GM10248 (cell line): ENCODE data around the gene EXD3.
"Not testable (repeated sequence)": the region's sequence is repeated elsewhere in the genome, so short reads cannot be mapped to it uniquely, and the experiment has no call there.

Experiments used
- CTCF ChIA-PET: fragments of 300-600 bp; sonication (Branson Sonifier 250); formaldehyde crosslinking; extraction: SDS; loops from one replicate; lab custom pipeline; 2021; ENCODE audit warnings: antibody characterized with exemption; lab: Yijun Ruan, JAX
- POLR2A ChIA-PET: fragments of 350-650 bp; sonication (Branson Sonifier 250); formaldehyde crosslinking; extraction: SDS; loops from one replicate; lab custom pipeline; 2020; ENCODE audit warnings: antibody characterized with exemption; lab: Yijun Ruan, JAX
- DNase-seq: peaks from one replicate; pipeline ENCODE4 v3.0.0; 2012; ENCODE audit errors: extremely low spot score
- TF ChIP-seq, protein P1 (sequence below): IDR thresholded peaks from 2 replicates; pipeline ENCODE4 v1.5.1; 2012; ENCODE audit warnings: mild to moderate bottlenecking, low read depth; ENCODE audit errors: extremely low read depth, missing control alignments, control extremely low read depth

EXD3 gene

DNA sequence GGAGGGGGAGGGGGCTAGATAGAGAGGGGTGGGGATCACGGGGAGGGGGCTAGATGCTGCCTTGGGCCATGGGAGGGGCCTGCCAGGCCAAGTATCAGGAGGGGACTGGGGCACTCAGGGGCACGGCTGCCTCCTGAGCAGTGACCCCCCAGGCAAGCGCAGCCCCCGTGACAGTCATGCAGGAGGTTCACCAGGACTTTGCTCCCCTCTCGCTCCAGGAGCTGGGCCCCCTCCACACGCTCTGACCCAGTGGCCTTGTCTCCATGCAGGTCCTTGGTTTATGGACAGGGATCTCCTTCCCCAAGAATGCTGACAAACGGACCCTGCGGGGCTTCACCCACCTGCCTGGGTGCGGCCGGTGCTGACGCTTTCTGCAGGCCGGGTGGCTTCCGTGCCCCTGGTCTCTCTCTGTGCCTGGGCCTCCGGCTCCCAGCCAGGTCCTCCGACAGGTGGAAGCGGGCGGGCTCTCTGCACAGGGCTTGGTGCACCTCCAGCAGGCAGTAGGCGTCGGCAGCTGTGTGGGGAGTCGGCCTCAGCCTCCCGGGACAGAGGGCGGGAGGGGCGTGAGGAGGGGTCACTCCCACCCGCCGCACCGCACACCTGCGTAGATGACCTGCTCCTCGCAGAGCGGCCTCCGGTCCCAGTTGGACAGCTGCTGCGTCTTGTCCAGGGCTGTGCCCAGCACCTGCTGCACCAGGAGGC lies 74.0 kb downstream of the EXD3 start:
- ChIA-PET POLR2A (no interaction called here), CTCF (no interaction called here)
- no peak for DNase-seq
- TF ChIP-seq, protein P1, sequence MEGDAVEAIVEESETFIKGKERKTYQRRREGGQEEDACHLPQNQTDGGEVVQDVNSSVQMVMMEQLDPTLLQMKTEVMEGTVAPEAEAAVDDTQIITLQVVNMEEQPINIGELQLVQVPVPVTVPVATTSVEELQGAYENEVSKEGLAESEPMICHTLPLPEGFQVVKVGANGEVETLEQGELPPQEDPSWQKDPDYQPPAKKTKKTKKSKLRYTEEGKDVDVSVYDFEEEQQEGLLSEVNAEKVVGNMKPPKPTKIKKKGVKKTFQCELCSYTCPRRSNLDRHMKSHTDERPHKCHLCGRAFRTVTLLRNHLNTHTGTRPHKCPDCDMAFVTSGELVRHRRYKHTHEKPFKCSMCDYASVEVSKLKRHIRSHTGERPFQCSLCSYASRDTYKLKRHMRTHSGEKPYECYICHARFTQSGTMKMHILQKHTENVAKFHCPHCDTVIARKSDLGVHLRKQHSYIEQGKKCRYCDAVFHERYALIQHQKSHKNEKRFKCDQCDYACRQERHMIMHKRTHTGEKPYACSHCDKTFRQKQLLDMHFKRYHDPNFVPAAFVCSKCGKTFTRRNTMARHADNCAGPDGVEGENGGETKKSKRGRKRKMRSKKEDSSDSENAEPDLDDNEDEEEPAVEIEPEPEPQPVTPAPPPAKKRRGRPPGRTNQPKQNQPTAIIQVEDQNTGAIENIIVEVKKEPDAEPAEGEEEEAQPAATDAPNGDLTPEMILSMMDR, result no peak

DNA sequence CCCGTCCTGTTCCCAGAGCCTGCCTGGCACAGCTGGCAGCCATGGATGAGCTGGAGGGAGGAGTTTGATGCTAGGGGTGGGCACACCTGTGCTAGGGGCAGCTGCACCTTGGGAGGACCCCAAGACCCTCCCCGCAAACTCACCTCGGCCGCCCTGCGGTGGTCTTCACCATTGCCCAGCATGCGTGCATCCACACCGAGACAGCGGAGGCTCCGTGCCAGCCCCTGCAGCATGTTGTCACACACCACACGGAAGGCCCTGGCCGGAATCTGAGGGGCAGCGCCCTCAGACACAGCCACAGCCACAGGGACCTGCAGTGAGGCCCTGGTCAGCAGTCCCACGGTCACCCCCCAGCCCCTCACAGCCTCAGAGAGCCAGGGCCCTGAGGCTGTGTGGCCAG lies 75.0 kb downstream of the EXD3 start:
- CTCF ChIA-PET, result no interaction called here
- TF ChIP-seq, protein P1, result no peak

DNA sequence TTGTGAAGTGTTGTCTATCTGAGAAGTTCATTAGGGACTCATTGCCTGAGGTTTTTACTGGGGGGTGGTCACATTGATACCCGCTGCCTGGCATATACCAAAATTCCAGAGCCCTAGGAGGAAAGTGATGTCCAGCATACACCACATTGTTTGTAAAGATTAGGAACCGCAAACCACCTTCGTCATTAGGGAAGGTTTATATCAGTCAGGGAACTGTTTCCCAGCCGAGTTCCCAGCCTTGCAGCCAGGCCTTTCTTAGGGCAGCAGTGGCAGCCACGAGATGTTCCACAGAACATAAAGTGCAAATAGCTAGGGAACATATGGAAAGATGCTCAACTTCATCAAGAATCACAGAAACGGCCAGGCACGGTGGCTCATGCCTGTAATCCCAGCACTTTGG lies 80.5 kb downstream of the EXD3 start:
- TF ChIP-seq, protein P1, result no peak
- no peak for DNase-seq
- CTCF ChIA-PET, result no interaction called here
- POLR2A ChIA-PET, result no interaction called here

More for the DNA sequence above, 75.0 kb downstream of the EXD3 start:
- DNase-seq, result peak; percentile 11
- POLR2A ChIA-PET, result no interaction called here

DNA sequence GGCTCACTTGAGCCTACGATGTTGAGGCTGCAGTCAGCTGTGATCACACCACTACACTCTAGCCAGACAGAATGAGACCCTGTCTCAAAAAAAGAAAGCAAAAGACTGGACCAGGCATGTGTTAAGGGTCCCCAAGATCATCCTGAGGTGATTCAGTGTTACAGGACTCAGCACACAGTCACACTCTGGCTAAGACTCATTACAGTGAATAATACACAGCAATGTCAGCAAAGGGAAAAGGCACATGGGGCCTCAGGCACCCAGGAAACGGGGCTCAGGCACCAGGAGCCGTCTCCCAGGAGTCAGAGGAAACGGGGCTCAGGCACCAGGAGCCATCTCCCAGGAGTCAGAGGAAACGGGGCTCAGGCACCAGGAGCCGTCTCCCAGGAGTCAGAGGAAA lies 81.7 kb downstream of the EXD3 start:
- TF ChIP-seq, protein P1, result no peak
- POLR2A ChIA-PET, result no interaction called here
- DNase-seq, result no peak
- CTCF ChIA-PET, result no interaction called here

DNA sequence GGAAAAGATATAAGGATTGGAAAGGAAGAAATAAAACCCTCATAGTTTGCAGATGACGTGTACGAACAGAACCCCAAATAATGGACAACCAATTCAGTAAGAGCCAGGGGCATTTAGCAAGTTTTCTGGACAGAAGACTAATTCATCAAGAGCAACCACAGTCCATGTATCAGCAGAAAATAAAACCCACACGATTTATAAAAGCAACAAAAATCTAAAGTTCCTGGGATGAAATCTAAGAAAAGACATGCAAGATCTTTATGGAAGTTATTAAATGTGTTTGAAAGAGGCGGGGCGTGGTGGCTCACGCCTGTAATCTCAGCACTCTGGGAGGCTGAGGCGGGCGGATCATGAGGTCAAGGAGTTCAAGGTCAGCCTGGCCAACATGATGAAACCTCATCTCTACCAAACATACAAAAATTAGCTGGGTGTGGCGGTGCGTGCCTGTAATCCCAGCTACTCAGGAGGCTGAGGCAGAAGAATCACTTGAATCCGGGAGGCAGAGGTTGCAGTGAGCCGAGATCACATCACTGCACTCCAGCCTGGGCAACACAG lies 83.0 kb downstream of the EXD3 start:
- CTCF ChIA-PET, result not testable (repeated sequence)
- POLR2A ChIA-PET, result interaction anchor here (0.7 kb wide), 1 partner anchor 13 kb away, joined by 7 read pairs; no protein-coding TSS in a partner anchor

DNA sequence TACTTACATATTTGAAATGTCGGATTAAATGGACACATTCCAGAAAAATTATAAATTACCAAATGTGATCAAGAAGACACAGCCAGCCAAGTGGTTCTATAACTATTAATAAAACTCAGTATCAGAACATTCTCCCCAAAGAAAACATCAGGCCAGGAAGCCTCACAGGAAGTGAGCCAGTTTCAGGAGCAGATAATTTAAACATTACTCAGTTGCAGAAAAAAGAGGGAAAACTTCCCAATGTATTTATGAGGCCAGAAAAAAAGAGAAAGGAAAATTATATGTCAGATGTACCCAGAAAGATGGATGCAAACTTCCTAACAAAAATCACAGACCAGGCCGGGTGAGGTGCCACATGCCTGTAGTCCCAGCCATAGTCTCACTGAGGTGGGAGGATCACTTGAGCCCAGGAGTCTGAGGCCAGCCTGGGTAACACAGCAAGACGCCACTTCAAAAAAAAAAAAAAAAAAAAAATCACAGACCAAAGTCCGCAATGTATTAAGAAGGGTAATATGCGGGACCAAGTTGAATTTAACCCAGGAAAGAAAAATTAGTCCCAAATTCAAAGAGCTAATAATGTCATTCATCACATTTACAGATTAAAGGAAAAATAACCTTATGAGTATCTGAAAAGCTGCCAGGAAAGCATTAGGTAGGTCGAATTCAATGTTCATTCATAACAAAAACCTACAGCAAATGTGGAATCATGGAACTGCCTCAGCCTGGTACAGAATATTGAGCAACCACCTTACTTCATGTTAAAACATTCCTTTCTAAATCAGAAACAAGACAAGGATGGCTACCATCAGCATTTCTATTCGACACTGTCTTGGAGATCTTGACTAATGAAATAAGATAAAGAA lies 83.7 kb downstream of the EXD3 start:
- TF ChIP-seq, protein P1, result no peak
- DNase-seq, result no peak
- POLR2A ChIA-PET, result interaction anchor here (0.7 kb wide), 1 partner anchor 12 kb away, joined by 7 read pairs; no protein-coding TSS in a partner anchor
- CTCF ChIA-PET, result no interaction called here

More for the DNA sequence above, 83.0 kb downstream of the EXD3 start:
- DNase-seq, result not testable (repeated sequence)
